ENCODE data around the gene CYP27A1.

The CYP27A1 gene

GRCh38 chr2:218812096-218812815 is 30.3 kb downstream of the CYP27A1 start:
- no peak for DNase-seq

DNA sequence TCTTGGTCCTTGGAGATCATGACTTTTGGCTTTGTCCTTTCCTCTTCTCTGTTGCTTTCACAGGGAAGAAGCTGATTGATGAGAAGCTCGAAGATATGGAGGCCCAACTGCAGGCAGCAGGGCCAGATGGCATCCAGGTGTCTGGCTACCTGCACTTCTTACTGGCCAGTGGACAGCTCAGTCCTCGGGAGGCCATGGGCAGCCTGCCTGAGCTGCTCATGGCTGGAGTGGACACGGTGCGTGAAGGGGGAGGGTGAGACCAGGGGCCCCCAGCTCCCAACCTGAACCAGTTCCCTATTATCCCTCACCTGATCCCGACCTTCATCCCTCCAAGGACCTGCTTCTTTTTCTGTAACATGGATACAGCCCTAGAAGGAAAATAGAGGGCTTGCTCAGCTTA is 30.9 kb downstream of the CYP27A1 start:
- DNase-seq, result no peak

DNA sequence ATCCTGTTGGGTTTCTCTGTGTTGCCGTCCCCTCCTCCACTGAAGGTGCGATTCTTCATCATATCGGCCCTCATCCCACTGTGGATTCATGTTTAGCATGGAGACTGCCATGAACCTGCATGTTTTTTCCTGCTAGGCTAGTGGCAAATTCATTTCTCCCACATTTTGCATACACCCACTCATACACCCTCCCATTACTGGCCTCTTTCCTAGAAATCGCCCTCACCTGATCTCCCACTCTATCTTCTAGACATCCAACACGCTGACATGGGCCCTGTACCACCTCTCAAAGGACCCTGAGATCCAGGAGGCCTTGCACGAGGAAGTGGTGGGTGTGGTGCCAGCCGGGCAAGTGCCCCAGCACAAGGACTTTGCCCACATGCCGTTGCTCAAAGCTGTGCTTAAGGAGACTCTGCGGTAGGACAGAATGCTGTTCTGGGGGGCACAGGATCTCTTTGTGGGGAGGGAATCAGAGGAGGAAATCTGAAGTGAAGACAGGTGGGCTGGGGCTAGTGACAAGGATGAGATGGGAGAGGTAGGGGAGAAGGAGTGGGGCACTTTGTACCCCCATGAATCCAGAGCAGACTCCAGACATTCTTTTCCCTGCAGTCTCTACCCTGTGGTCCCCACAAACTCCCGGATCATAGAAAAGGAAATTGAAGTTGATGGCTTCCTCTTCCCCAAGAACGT is 32.0 kb downstream of the CYP27A1 start:
- no peak for DNase-seq

- DNase-seq, result no peak
These were observed 32.7 kb downstream of the CYP27A1 start for GRCh38 chr2:218814540-218815243.

DNA sequence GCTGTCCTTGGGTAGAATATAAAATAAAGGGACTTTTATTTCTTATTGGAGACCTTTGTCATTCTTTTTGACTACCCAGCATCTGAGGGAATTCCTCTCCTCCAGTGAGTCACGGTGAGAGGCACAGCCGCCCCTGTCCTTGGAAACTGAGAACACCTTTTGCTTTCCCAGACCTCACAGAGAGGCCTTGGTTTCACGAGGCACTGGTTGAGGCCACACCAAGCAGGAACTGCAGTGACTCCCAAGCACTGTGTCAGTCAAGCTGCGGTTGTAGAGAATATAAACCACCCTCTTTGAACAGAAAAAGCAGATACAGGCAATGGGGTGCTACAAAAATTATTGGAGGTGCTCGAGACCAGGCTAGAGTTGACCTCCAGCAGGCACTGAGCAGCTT is 33.3 kb downstream of the CYP27A1 start:
- DNase-seq, result no peak

DNA sequence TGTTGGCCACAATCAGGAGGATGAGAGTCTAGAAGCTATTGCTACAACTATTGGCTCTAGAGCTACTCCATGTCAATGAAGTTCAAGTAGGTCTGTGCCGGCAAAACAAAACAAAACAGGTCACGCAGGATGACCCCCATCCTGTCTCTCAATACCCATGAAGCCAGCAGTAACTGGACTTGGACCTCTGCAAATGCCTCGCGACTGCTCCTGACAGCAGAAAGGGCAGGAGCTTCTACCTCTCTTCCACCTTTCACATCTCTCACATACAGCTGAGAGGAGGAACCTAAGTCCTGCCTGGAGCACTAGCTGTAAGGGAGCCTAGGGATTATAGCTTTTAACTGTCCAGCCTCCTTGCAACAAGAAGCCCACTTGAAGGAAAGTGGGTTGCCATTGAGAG is 33.7 kb downstream of the CYP27A1 start:
- no peak for DNase-seq

- DNase-seq, result no peak
These were observed 34.6 kb downstream of the CYP27A1 start for GRCh38 chr2:218816561-218817011.

DNA sequence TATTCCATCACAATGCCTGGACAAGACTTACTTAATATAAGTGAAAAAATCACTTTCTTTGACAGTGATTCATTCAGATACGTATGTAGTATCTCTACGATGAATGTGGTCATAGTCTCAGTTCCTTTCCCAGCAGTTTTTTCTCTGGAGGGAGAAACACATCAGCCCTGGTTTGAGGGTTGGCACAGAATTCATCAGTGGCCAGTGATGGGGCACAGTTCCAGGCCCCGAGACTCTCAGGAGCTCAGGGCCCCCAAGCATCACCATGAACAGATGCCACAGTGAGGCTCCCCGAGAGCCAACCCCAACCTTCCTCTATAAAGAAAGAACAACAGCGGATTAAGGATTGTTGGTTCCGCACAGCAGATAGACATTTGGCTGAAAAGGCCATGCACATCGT is 37.1 kb downstream of the CYP27A1 start:
- DNase-seq, result no peak

DNA sequence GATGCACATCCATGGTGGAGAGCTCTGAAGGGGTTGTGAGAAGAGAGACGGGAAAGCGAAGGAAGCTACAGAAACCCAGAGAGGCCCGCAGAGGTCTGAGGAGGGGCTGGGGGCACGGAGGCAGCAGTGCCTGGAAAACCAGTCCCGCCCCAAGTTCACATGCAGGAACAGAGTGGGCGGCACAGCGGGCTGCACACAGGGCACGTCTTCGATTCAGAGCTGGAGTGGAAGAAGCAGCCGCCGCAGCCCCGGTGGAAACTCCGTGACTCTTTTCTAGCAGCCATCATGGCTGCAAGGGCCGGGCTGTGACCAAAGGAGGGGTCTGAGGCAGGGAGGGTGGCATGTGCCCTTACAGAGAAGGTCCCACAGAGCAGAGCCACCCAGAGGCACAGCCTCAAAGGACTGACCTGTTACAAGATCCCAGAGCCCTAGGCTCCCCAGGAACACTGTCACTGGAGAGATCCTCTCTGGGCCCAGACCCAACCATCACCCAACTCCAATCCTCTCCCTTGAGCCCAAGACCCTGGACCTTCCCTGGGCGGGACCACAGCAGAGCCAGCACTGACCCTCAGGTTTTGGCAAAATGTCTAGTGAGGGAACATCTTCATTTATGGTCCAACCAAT is 38.9 kb downstream of the CYP27A1 start:
- DNase-seq, result no peak

DNA sequence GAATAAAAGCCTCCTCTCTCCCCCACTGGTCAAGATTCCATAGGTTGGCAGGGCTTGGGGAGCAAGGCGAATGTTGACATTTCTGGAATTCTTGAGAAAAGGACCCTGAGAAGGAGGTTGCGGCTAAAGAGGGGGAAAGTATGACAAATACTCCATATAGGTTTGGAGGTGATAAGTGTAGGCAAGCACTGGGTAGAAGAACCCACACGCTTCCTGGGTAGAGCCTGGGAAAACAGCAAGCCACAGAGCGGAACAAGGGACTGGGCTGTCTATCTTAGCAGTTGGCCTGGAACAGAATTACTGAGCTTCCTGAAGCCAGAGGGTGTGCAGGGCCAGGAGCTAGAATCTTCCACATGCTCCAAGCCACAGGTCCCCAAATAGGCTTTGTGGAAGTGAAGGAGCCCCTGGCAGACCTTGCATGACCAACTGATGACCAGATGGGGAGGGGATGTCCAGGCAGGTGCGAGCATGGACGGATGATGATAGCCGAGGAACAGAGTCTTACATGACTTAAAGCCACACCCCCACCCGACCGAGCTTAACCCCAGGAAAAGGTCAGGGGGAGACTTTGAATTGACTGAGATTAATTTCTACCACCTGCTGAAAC is 39.8 kb downstream of the CYP27A1 start:
- DNase-seq, result no peak

- no peak for DNase-seq
These were observed 40.7 kb downstream of the CYP27A1 start for GRCh38 chr2:218822622-218823021.

DNA sequence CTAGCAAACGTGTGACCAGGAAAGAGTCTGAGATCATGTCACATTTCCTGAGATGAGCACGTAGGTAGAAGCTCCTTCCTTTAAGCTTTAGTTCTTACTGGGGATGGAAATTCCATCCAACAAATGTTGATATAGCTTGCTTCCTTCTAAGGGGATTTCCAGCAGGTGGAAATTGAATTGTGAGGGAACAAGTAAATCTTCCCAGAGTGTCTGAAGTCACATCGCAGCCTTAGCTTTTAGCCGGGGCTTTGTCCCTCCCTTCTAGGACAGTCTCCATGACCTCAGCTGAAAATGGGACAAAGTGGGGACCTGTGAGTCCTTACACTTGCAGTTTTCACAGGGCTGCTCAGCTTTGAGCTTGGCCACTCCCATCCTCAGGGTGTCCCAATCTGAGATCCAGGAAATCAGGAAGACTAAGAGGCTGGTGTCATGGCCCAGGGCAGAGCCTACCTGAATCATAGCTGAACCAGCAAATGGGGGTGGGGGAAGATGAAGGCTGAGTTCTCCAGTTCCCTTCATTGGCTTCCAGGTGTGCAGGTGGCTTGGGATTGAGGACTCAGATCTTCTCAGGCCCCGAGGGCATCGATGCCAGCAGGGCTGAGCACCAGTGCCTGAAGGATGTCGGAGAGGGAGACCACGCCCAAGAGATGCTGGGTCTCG is 41.4 kb downstream of the CYP27A1 start:
- DNase-seq, result no peak

DNA sequence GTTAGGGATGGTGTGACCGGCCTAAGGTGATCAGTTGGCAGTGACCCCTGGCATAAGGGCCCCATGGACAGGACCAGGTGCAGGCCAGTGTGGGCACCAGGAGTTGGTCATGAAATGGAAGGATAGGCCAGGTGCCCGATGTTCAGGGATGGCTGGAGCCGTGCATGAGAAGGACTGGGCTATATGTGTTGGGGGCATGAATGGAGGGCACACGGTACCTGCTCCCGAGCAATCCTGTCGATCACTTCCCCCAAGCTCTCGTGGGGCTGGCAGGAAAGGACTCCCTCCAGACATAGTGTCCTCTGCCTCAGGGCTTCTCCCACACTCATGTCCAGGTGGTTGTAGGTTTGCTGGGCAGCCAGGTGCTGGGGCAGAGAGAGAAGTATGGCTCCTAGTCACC is 42.1 kb downstream of the CYP27A1 start:
- DNase-seq, result no peak

- no peak for DNase-seq
These were observed 44.8 kb downstream of the CYP27A1 start for GRCh38 chr2:218826791-218827190.

DNA sequence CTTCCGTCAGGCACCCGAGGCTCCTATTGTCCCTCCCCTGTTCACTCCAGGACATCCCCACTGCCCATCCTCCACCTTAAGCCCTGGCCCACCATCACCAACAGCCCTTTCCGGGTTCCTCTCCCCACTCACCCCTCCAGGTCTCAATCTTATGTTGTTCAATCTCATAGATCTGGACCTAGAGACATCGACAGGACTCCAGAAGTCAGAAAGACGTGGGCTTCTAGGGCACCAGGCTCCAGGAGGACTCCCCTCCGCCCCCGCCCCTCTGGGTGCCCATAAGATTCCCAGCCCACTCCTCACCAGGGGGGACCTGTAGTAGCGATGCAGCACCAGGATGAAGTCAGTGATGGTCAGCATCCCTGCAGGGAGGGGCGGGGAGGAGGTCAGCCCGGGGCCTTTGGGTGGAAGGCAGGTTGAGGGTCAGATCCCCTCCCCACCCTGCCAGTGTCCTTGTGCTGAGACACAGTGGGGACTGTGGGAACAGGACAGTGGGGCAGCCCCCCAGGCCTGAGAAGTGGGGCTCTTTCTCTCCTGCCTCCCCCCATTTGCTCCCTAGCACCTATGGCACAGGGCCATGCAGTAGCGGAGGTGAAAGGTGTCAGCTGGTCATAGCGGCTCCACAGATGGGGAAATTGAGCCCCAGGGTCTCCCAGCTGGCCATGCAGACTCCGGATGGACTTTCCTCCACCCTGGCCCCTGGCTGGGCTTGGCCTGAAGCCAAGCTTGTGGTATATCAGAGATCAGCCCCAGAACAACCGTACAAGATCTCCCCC is 45.9 kb downstream of the CYP27A1 start:
- no peak for DNase-seq

- DNase-seq, result no peak
These were observed 46.5 kb downstream of the CYP27A1 start for GRCh38 chr2:218828477-218828778.

DNA sequence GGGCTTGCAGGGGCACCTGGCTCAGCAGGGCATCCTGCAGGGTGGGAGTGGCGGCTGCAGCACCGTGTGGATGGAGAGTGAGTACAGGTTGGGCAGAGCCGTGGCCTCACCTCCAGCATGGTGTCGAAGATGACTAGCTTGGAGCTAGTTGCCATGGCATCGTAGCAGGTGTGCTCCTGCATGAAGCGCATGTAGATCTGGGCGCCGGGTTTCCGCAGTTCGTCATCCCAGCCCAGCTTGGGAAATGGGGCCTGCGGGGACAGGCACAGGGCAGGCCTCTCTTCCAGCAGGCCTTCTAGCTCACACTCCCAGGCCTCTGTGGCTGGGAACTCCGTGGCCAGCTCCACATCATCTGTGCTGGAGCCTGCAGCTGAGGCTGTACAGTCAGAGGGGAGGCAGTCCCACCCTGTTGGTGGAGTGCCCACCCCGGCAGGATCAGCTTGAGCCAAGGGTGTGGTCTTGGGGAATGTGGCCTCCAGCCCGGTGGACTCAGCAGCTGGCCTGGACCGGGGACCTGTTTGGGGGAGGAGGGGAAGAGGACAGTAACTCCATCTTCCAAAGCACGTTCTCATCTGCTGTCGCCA is 48.0 kb downstream of the CYP27A1 start:
- DNase-seq, result no peak

GRCh38 chr2:218830526-218831306 is 48.8 kb downstream of the CYP27A1 start:
- DNase-seq, result no peak

DNA sequence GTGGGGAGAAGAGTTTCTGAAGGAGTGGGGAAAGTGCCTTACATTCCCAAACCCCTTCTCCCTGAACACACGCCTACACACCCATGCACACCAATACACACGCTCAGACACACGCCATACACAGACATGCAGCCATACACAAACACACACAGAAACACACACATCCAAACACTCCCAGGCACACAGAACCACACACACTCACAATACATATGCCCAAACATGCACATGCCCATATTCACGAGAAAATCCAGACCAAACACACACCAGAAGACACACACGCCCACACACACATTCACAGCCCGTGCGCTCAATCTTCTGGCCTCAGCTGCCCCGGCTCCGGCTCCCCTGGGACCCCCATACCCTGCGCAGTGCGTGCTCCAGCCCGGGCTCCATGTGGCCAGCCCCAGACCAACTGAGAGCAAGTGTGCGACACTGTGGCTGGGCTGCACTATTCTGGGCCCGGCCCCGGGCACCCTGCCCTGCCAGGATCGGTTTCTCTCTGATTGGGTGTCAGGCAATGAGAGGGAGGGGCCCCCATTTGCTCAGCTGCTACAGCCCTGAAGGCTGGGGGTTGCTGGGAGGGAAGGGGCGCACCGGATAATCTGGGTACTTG is 49.5 kb downstream of the CYP27A1 start, which contains the start of gene PRKAG3:
PRKAG3 (minus strand) TSS at position 426 of the 613 bp plus-strand sequence.
- no peak for DNase-seq

- no peak for DNase-seq
These were observed 50.1 kb downstream of the CYP27A1 start for GRCh38 chr2:218832081-218832480.
